ENCODE data around the gene SRGAP3.

Gene SRGAP3

GRCh38 chr3:9123840-9124239 lies 125.6 kb downstream of the SRGAP3 start:
- H3K4me1 ChIP-seq (ENCODE audit: insufficient read depth, low read length, poor library complexity, severe bottlenecking) = peaks cover 9% of the 10 kb centered on the region
- H3K9me2 ChIP-seq (replicated peaks; ENCODE audit: low read depth, low read length) = no peaks in the 10 kb centered on the region
- TF ChIP-seq EZH2phosphoT487 (IDR thresholded peaks at IDR 0.05; ENCODE audit: borderline replicate concordance) = no peak
- no peak for TF ChIP-seq CTCF (conservative IDR thresholded peaks at IDR 0.05; ENCODE audit: low read length)
- no peak overlapping the region for H3K4me2 ChIP-seq (ENCODE audit: low read depth, low read length, poor library complexity, severe bottlenecking)
- no peak overlapping the region for H3K4me3 ChIP-seq (ENCODE audit: low read length, poor library complexity, severe bottlenecking)
- H3F3A ChIP-seq (ENCODE audit: low read depth) = no peaks in the 10 kb centered on the region
- no peaks in the 10 kb centered on the region for H3K27me3 ChIP-seq (ENCODE audit: insufficient read depth, low read length, poor library complexity, severe bottlenecking)
- H3K79me2 ChIP-seq (ENCODE audit: insufficient read depth, low read length) = peaks cover 4% of the 10 kb centered on the region; the same call in 1 of the 2 replicates
- no peaks in the 10 kb centered on the region for H4K20me1 ChIP-seq (ENCODE audit: insufficient read depth, low read length, poor library complexity, severe bottlenecking)
- no peak overlapping the region for H2AFZ ChIP-seq (ENCODE audit: low read length)
- no peaks in the 10 kb centered on the region for H3K9me3 ChIP-seq (ENCODE audit: insufficient read depth, low read depth, low read length)
- no peak overlapping the region for H3K9ac ChIP-seq (ENCODE audit: low read depth, low read length, poor library complexity, severe bottlenecking)
- H3K36me3 ChIP-seq (ENCODE audit: insufficient read depth, low read length) = peaks cover 15% of the 10 kb centered on the region; the same call in 1 of the 2 replicates

- peaks cover 13% of the 10 kb centered on the region for H3K4me1 ChIP-seq (ENCODE audit: insufficient read depth, low read length, poor library complexity, severe bottlenecking)
- no peak overlapping the region for H3K4me3 ChIP-seq (ENCODE audit: low read length, poor library complexity, severe bottlenecking)
- H4K20me1 ChIP-seq (ENCODE audit: insufficient read depth, low read length, poor library complexity, severe bottlenecking) = no peaks in the 10 kb centered on the region
- H3K79me2 ChIP-seq (ENCODE audit: insufficient read depth, low read length) = peaks cover 4% of the 10 kb centered on the region; the same call in 1 of the 2 replicates
- no peak overlapping the region for H2AFZ ChIP-seq (ENCODE audit: low read length)
- no peak overlapping the region for H3K4me2 ChIP-seq (ENCODE audit: low read depth, low read length, poor library complexity, severe bottlenecking)
- peaks cover 15% of the 10 kb centered on the region; the same call in 1 of the 2 replicates for H3K36me3 ChIP-seq (ENCODE audit: insufficient read depth, low read length)
- H3K9ac ChIP-seq (ENCODE audit: low read depth, low read length, poor library complexity, severe bottlenecking) = no peak overlapping the region
- no peak for TF ChIP-seq EZH2phosphoT487 (IDR thresholded peaks at IDR 0.05; ENCODE audit: borderline replicate concordance)
- no peak for TF ChIP-seq CTCF (conservative IDR thresholded peaks at IDR 0.05; ENCODE audit: low read length)
- H3K9me2 ChIP-seq (replicated peaks; ENCODE audit: low read depth, low read length) = no peaks in the 10 kb centered on the region
- H3K27me3 ChIP-seq (ENCODE audit: insufficient read depth, low read length, poor library complexity, severe bottlenecking) = no peaks in the 10 kb centered on the region
- no peaks in the 10 kb centered on the region for H3K9me3 ChIP-seq (ENCODE audit: insufficient read depth, low read depth, low read length)
- no peaks in the 10 kb centered on the region for H3F3A ChIP-seq (ENCODE audit: low read depth)
Measured at GRCh38 chr3:9122732-9123364, 126.6 kb downstream of the SRGAP3 start.

DNA sequence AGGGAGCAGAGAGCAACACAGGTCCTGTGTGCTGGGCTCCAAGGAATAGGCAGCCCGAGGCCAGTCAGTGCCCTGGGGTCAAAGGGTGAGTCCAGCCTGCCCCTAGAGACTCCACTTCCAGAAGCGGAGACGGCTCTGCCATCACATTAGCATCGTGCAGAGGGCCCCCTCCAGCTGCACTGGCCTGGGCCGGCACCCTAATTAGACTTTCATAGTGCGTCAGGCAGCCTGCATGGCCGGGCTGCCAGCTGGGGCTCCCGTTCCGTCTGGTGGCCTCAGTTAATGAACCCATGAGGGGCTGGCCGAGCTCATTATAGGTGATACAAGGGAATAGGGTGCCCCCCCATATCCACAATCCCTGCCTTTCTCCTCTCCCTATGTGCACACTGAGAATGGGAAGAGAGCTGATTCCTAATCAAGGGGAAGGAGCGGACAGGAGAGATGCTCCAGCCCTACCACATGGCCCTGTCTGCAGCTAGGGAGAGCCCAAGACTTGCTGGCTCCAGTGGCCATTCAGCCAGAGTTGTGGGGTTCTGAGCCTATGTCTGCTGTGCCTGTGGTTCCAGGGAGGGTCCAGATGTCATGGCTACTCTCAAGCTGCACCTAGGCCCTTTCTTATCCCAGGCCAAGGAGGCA lies 128.0 kb downstream of the SRGAP3 start:
- Histone ChIP-seq H3K27me3 (ENCODE audit: insufficient read depth, low read length, poor library complexity, severe bottlenecking) (no peaks in the 10 kb centered on the region), H3K9me3 (ENCODE audit: insufficient read depth, low read depth, low read length) (no peaks in the 10 kb centered on the region), H3F3A (ENCODE audit: low read depth) (no peaks in the 10 kb centered on the region), H3K9ac (ENCODE audit: low read depth, low read length, poor library complexity, severe bottlenecking) (no peak overlapping the region), H3K9me2 (replicated peaks; ENCODE audit: low read depth, low read length) (no peaks in the 10 kb centered on the region), H3K4me2 (ENCODE audit: low read depth, low read length, poor library complexity, severe bottlenecking) (no peak overlapping the region), H3K79me2 (ENCODE audit: insufficient read depth, low read length) (peaks cover 4% of the 10 kb centered on the region; the same call in 1 of the 2 replicates), H3K4me3 (ENCODE audit: low read length, poor library complexity, severe bottlenecking) (no peak overlapping the region), H3K36me3 (ENCODE audit: insufficient read depth, low read length) (peaks cover 17% of the 10 kb centered on the region; the same call in 1 of the 2 replicates), H3K4me1 (ENCODE audit: insufficient read depth, low read length, poor library complexity, severe bottlenecking) (peaks cover 13% of the 10 kb centered on the region), H2AFZ (ENCODE audit: low read length) (no peak overlapping the region), H4K20me1 (ENCODE audit: insufficient read depth, low read length, poor library complexity, severe bottlenecking) (no peaks in the 10 kb centered on the region)
- TF ChIP-seq EZH2phosphoT487 (IDR thresholded peaks at IDR 0.05; ENCODE audit: borderline replicate concordance) = no peak
- TF ChIP-seq CTCF (conservative IDR thresholded peaks at IDR 0.05; ENCODE audit: low read length) = no peak

Measured in Loucy (cell line).